ENCODE results near the gene MED16. TPM values are rescaled to one million over a fixed set of nuclear protein-coding genes. Genes with fewer than 3 reads are reported as not detected.

MED16 gene, protein sequence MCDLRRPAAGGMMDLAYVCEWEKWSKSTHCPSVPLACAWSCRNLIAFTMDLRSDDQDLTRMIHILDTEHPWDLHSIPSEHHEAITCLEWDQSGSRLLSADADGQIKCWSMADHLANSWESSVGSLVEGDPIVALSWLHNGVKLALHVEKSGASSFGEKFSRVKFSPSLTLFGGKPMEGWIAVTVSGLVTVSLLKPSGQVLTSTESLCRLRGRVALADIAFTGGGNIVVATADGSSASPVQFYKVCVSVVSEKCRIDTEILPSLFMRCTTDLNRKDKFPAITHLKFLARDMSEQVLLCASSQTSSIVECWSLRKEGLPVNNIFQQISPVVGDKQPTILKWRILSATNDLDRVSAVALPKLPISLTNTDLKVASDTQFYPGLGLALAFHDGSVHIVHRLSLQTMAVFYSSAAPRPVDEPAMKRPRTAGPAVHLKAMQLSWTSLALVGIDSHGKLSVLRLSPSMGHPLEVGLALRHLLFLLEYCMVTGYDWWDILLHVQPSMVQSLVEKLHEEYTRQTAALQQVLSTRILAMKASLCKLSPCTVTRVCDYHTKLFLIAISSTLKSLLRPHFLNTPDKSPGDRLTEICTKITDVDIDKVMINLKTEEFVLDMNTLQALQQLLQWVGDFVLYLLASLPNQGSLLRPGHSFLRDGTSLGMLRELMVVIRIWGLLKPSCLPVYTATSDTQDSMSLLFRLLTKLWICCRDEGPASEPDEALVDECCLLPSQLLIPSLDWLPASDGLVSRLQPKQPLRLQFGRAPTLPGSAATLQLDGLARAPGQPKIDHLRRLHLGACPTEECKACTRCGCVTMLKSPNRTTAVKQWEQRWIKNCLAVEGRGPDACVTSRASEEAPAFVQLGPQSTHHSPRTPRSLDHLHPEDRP
- total RNA-seq = 100 to 1,000 TPM in 1 of 4 donors, 10 to 100 TPM in 3; 58.1 to 158 (median 78.4) TPM

DNA sequence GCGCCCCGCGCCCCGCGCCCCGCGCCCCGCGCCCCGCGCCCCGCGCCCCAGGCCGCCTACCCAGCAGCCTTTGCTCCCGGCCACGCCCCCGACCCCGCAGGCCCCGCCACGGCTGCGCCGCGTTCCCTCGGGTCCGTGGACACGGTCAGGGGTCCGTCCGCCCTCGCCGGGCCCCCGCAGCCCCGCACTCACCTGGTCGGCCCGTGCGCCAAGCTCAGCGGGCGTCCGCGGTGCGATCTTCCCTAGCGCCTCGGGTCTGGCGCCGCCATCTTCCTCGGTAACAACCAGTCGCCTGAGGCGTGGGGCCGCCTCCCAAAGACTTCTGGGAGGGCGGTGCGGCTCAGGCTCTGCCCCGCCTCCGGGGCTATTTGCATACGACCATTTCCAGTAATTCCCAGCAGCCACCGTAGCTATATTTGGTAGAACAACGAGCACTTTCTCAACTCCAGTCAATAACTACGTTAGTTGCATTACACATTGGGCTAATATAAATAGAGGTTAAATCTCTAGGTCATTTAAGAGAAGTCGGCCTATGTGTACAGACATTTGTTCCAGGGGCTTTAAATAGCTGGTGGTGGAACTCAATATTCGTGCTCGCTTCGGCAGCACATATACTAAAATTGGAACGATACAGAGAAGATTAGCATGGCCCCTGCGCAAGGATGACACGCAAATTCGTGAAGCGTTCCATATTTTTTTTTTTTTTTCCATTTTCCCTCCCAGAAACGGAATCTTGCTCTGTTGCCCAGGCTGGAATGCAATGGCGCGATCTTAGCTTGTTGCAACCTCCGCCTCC is at the start of gene MED16, which contains the start of gene RNU6-9:
TSS of gene MED16 (minus strand) at position 294 of the 796 bp plus-strand sequence. CDS start 2,056 bp downstream, outside the sequence.
TSS of gene RNU6-9 (plus strand) at position 591 of the 796 bp plus-strand sequence.
- Histone ChIP-seq H3K27me3 (no peaks in the 10 kb centered on the region), H3K36me3 (peaks cover 0 to 6% (median 3%) of the 10 kb centered on the region in 4 donors), H3K9me3 (no peaks in the 10 kb centered on the region), H3K27ac (peak within 1 kb of the TSS; percentile 87 to 95 (median 94)), H3K4me3 (peak within 1 kb of the TSS; percentile 52 to 92 (median 90)), H3K4me1 (peaks cover 0 to 16% (median 12%) of the 10 kb centered on the region in 4 donors)
- intact Hi-C loops (cut with DNase I; ENCODE audit: low total_unique reads) = no loop called here
- TF ChIP-seq POLR2AphosphoS5 (IDR thresholded peaks at IDR 0.05) (peak; percentile 75 to 95 (median 90)), POLR2A (IDR thresholded peaks at IDR 0.05) (peak; percentile 84), EP300 (IDR thresholded peaks at IDR 0.05; ENCODE audit: low read depth) (no peak)
- TF ChIP-seq, protein P1, sequence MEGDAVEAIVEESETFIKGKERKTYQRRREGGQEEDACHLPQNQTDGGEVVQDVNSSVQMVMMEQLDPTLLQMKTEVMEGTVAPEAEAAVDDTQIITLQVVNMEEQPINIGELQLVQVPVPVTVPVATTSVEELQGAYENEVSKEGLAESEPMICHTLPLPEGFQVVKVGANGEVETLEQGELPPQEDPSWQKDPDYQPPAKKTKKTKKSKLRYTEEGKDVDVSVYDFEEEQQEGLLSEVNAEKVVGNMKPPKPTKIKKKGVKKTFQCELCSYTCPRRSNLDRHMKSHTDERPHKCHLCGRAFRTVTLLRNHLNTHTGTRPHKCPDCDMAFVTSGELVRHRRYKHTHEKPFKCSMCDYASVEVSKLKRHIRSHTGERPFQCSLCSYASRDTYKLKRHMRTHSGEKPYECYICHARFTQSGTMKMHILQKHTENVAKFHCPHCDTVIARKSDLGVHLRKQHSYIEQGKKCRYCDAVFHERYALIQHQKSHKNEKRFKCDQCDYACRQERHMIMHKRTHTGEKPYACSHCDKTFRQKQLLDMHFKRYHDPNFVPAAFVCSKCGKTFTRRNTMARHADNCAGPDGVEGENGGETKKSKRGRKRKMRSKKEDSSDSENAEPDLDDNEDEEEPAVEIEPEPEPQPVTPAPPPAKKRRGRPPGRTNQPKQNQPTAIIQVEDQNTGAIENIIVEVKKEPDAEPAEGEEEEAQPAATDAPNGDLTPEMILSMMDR (IDR thresholded peaks at IDR 0.05) = peak in 1 of 5 experiments; percentile 14
- in situ Hi-C loops (cut with MboI; ENCODE audit: low pct_ligation_motif_present in 1 of 4, low pct_unique_long_range_greater_than_20kb in 1 of 4, low sequenced_read_pairs in 3 of 4) = no loop called here
- DNase-seq = peak; percentile 94
- 0% methylated on average over 8 to 45 of the region's 69 CpGs for WGBS, 2 donors (ENCODE audit: low coverage in 1 of 2)

DNA sequence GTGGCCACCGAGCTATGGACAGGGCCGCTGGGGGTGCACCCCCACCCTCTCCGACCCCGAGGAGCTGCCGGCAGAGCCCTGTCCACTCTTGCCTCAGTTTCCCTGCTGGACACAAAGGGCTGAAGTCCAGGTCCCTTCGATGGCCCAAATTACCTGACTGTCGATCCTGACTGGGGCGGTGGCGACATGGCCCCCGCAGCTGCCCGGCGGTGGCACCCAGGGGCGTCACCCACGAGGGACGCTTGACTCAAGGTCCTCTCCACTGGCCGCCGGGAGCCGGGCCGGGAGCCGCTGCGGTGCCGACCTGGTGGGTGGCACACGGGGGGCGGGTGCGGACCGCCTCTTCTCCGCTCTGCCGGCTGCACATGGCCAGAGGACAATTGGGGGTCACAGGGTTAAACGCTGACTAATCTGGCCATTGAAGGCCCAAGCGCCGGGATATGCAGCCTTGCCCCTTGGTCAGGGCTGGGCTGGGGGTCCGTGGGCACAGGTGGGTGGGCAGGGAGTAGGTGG is 49.2 kb upstream of the MED16 start:
- Histone ChIP-seq H3K4me1 (peaks cover 11 to 43% (median 24%) of the 10 kb centered on the region in 4 donors), H3K36me3 (no peaks in the 10 kb centered on the region), H3K27me3 (no peaks in the 10 kb centered on the region), H3K4me3 (no peak overlapping the region), H3K9me3 (no peaks in the 10 kb centered on the region), H3K27ac (no peak overlapping the region)
- WGBS, 2 donors (ENCODE audit: low coverage in 1 of 2) = 89% methylated on average over 28 of the region's 32 CpGs; no CpG with 5 or more reads in 1 of the 2 donors
- intact Hi-C loops (cut with DNase I; ENCODE audit: low total_unique reads) (no loop called here), in situ Hi-C loops (cut with MboI; ENCODE audit: low pct_ligation_motif_present in 1 of 4, low pct_unique_long_range_greater_than_20kb in 1 of 4, low sequenced_read_pairs in 3 of 4) (no loop called here)
- no peak for DNase-seq
- TF ChIP-seq, protein P1 (IDR thresholded peaks at IDR 0.05) = no peak
- TF ChIP-seq EP300 (IDR thresholded peaks at IDR 0.05; ENCODE audit: low read depth) = no peak
- TF ChIP-seq POLR2AphosphoS5 (IDR thresholded peaks at IDR 0.05) = no peak
- TF ChIP-seq POLR2A (IDR thresholded peaks at IDR 0.05) = no peak

DNA sequence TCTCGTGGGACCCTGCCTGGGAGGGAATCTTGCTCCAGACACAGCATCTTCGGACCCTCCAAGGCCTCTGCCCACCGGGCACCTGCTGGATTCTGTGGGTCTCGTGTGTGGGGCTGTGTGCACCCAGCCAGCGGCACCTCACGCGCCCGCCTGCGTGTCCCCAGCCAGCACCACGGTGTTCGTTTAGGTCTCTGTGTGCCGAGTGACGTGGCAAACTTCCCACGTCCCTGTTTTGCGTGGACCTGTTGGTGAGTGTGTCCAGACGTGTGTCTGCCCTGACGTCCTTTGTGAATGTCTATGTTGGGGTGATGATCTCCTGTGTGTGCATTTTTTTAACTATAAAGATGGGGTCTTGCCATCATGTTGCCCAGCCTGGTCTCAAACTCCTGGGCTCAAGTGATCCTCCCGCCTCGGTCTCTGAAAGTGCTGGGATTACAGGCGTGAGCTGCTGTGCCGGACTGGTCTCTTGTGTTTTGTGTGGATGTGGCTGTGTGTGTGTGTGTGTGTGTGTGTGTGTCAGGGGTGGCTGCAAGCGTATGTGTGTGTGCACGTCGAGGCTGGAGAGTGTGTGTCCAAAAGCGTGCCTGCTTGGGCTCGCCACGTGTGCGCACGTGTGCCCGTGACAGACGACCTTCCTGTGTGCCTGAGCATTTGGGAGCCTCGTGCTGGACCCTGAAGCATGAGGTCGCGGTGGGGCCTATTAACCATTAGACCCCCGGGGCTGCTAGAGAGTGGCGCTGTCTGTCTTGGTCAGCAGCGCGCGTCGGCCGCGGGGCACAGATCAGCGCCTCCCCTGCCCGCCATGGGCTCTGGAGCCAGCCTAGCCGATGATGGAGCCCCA is 48.5 kb upstream of the MED16 start:
- DNase-seq = no peak
- TF ChIP-seq, protein P1 (IDR thresholded peaks at IDR 0.05) = no peak
- TF ChIP-seq EP300 (IDR thresholded peaks at IDR 0.05; ENCODE audit: low read depth) (no peak), POLR2A (IDR thresholded peaks at IDR 0.05) (no peak), POLR2AphosphoS5 (IDR thresholded peaks at IDR 0.05) (no peak)
- H3K36me3 ChIP-seq = no peaks in the 10 kb centered on the region
- intact Hi-C loops (cut with DNase I; ENCODE audit: low total_unique reads) (no loop called here), in situ Hi-C loops (cut with MboI; ENCODE audit: low pct_ligation_motif_present in 1 of 4, low pct_unique_long_range_greater_than_20kb in 1 of 4, low sequenced_read_pairs in 3 of 4) (no loop called here)
- H3K27ac ChIP-seq = peak overlapping the region; percentile 79 to 85 (median 82)
- 55 to 76% methylated on average over 4 to 32 of the region's 45 CpGs for WGBS, 2 donors (ENCODE audit: low coverage in 1 of 2)
- peaks cover 11 to 43% (median 24%) of the 10 kb centered on the region in 4 donors for H3K4me1 ChIP-seq
- H3K4me3 ChIP-seq = peak overlapping the region in 3 of 4 donors; percentile 7 to 32 (median 21)
- H3K9me3 ChIP-seq = no peaks in the 10 kb centered on the region
- no peaks in the 10 kb centered on the region for H3K27me3 ChIP-seq

Data from transverse colon (tissue), 4 donors.